Measurements from ENCODE around the gene GAREM1.
A peak's percentile ranks its signal among the peaks of the same experiment; 100 is the strongest.
"Not testable (repeated sequence)": the region's sequence is repeated elsewhere in the genome, so short reads cannot be mapped to it uniquely, and the experiment has no call there.

GAREM1 gene

GRCh38 chr18:32301361-32301760 is 169.3 kb downstream of the GAREM1 start:
- Histone ChIP-seq H3K9me3 (ENCODE audit: control insufficient read depth in 1 of 2, low read length in 2 of 2) (no peaks in the 10 kb centered on the region), H3K27me3 (ENCODE audit: control insufficient read depth in 1 of 2, insufficient read depth in 2 of 2, low read length in 2 of 2) (no peaks in the 10 kb centered on the region), H3K27ac (ENCODE audit: low read depth, low read length) (no peak overlapping the region), H3K4me1 (ENCODE audit: control insufficient read depth in 1 of 2, insufficient read depth in 2 of 2, low read length in 2 of 2) (peaks cover 12 to 14% of the 10 kb centered on the region in 2 donors), H3K9ac (ENCODE audit: low read depth in 1 of 2, low read length in 2 of 2) (no peak overlapping the region), H3K4me3 (ENCODE audit: low read depth in 1 of 2, low read length in 2 of 2) (no peak overlapping the region), H3K36me3 (ENCODE audit: control insufficient read depth in 1 of 2, insufficient read depth in 2 of 2, low read length in 2 of 2) (no peaks in the 10 kb centered on the region)

GRCh38 chr18:32300914-32301313 is 169.8 kb downstream of the GAREM1 start:
- Histone ChIP-seq H3K27me3 (ENCODE audit: control insufficient read depth in 1 of 2, insufficient read depth in 2 of 2, low read length in 2 of 2) (no peaks in the 10 kb centered on the region), H3K9me3 (ENCODE audit: control insufficient read depth in 1 of 2, low read length in 2 of 2) (no peaks in the 10 kb centered on the region), H3K9ac (ENCODE audit: low read depth in 1 of 2, low read length in 2 of 2) (no peak overlapping the region), H3K4me3 (ENCODE audit: low read depth in 1 of 2, low read length in 2 of 2) (no peak overlapping the region), H3K4me1 (ENCODE audit: control insufficient read depth in 1 of 2, insufficient read depth in 2 of 2, low read length in 2 of 2) (peaks cover 12 to 14% of the 10 kb centered on the region in 2 donors), H3K27ac (ENCODE audit: low read depth, low read length) (no peak overlapping the region), H3K36me3 (ENCODE audit: control insufficient read depth in 1 of 2, insufficient read depth in 2 of 2, low read length in 2 of 2) (no peaks in the 10 kb centered on the region)

- Histone ChIP-seq H3K27ac (ENCODE audit: low read depth, low read length) (no peak overlapping the region), H3K27me3 (ENCODE audit: control insufficient read depth in 1 of 2, insufficient read depth in 2 of 2, low read length in 2 of 2) (no peaks in the 10 kb centered on the region), H3K4me3 (ENCODE audit: low read depth in 1 of 2, low read length in 2 of 2) (no peak overlapping the region), H3K36me3 (ENCODE audit: control insufficient read depth in 1 of 2, insufficient read depth in 2 of 2, low read length in 2 of 2) (no peaks in the 10 kb centered on the region), H3K4me1 (ENCODE audit: control insufficient read depth in 1 of 2, insufficient read depth in 2 of 2, low read length in 2 of 2) (peaks cover 12 to 14% of the 10 kb centered on the region in 2 donors), H3K9me3 (ENCODE audit: control insufficient read depth in 1 of 2, low read length in 2 of 2) (no peaks in the 10 kb centered on the region), H3K9ac (ENCODE audit: low read depth in 1 of 2, low read length in 2 of 2) (no peak overlapping the region)
Measured at GRCh38 chr18:32299484-32299883, 171.2 kb downstream of the GAREM1 start.

- Histone ChIP-seq H3K4me1 (ENCODE audit: control insufficient read depth in 1 of 2, insufficient read depth in 2 of 2, low read length in 2 of 2) (peaks cover 12 to 14% of the 10 kb centered on the region in 2 donors), H3K9ac (ENCODE audit: low read depth in 1 of 2, low read length in 2 of 2) (no peak overlapping the region), H3K36me3 (ENCODE audit: control insufficient read depth in 1 of 2, insufficient read depth in 2 of 2, low read length in 2 of 2) (no peaks in the 10 kb centered on the region), H3K27me3 (ENCODE audit: control insufficient read depth in 1 of 2, insufficient read depth in 2 of 2, low read length in 2 of 2) (no peaks in the 10 kb centered on the region), H3K9me3 (ENCODE audit: control insufficient read depth in 1 of 2, low read length in 2 of 2) (no peaks in the 10 kb centered on the region), H3K27ac (ENCODE audit: low read depth, low read length) (no peak overlapping the region), H3K4me3 (ENCODE audit: low read depth in 1 of 2, low read length in 2 of 2) (no peak overlapping the region)
Measured at GRCh38 chr18:32298171-32298667, 172.5 kb downstream of the GAREM1 start.

- no peak overlapping the region for H3K9ac ChIP-seq (ENCODE audit: low read depth in 1 of 2, low read length in 2 of 2)
- peak overlapping the region in 1 of 2 donors; percentile 18 for H3K4me3 ChIP-seq (ENCODE audit: low read depth in 1 of 2, low read length in 2 of 2)
- H3K9me3 ChIP-seq (ENCODE audit: control insufficient read depth in 1 of 2, low read length in 2 of 2) = no peaks in the 10 kb centered on the region
- H3K27ac ChIP-seq (ENCODE audit: low read depth, low read length) = no peak overlapping the region
- no peaks in the 10 kb centered on the region for H3K27me3 ChIP-seq (ENCODE audit: control insufficient read depth in 1 of 2, insufficient read depth in 2 of 2, low read length in 2 of 2)
- peaks cover 12% of the 10 kb centered on the region in 2 donors for H3K4me1 ChIP-seq (ENCODE audit: control insufficient read depth in 1 of 2, insufficient read depth in 2 of 2, low read length in 2 of 2)
- H3K36me3 ChIP-seq (ENCODE audit: control insufficient read depth in 1 of 2, insufficient read depth in 2 of 2, low read length in 2 of 2) = no peaks in the 10 kb centered on the region
Measured at GRCh38 chr18:32297579-32298170, 173.0 kb downstream of the GAREM1 start.

- Histone ChIP-seq H3K27me3 (ENCODE audit: control insufficient read depth in 1 of 2, insufficient read depth in 2 of 2, low read length in 2 of 2) (no peaks in the 10 kb centered on the region), H3K4me3 (ENCODE audit: low read depth in 1 of 2, low read length in 2 of 2) (no peak overlapping the region), H3K4me1 (ENCODE audit: control insufficient read depth in 1 of 2, insufficient read depth in 2 of 2, low read length in 2 of 2) (peaks cover 9 to 10% of the 10 kb centered on the region in 2 donors), H3K9me3 (ENCODE audit: control insufficient read depth in 1 of 2, low read length in 2 of 2) (no peaks in the 10 kb centered on the region), H3K27ac (ENCODE audit: low read depth, low read length) (no peak overlapping the region), H3K36me3 (ENCODE audit: control insufficient read depth in 1 of 2, insufficient read depth in 2 of 2, low read length in 2 of 2) (no peaks in the 10 kb centered on the region), H3K9ac (ENCODE audit: low read depth in 1 of 2, low read length in 2 of 2) (no peak overlapping the region)
Measured at GRCh38 chr18:32296851-32297250, 173.8 kb downstream of the GAREM1 start.

- Histone ChIP-seq H3K27ac (ENCODE audit: low read depth, low read length) (no peak overlapping the region), H3K27me3 (ENCODE audit: control insufficient read depth in 1 of 2, insufficient read depth in 2 of 2, low read length in 2 of 2) (no peaks in the 10 kb centered on the region), H3K4me1 (ENCODE audit: control insufficient read depth in 1 of 2, insufficient read depth in 2 of 2, low read length in 2 of 2) (peaks cover 8 to 10% of the 10 kb centered on the region in 2 donors), H3K9me3 (ENCODE audit: control insufficient read depth in 1 of 2, low read length in 2 of 2) (no peaks in the 10 kb centered on the region), H3K4me3 (ENCODE audit: low read depth in 1 of 2, low read length in 2 of 2) (no peak overlapping the region), H3K9ac (ENCODE audit: low read depth in 1 of 2, low read length in 2 of 2) (no peak overlapping the region), H3K36me3 (ENCODE audit: control insufficient read depth in 1 of 2, insufficient read depth in 2 of 2, low read length in 2 of 2) (no peaks in the 10 kb centered on the region)
Measured at GRCh38 chr18:32295604-32296003, 175.1 kb downstream of the GAREM1 start.

- no peaks in the 10 kb centered on the region for H3K27me3 ChIP-seq (ENCODE audit: control insufficient read depth in 1 of 2, insufficient read depth in 2 of 2, low read length in 2 of 2)
- H3K4me1 ChIP-seq (ENCODE audit: control insufficient read depth in 1 of 2, insufficient read depth in 2 of 2, low read length in 2 of 2) = peaks cover 5% of the 10 kb centered on the region in 2 donors
- no peak overlapping the region for H3K9ac ChIP-seq (ENCODE audit: low read depth in 1 of 2, low read length in 2 of 2)
- H3K27ac ChIP-seq (ENCODE audit: low read depth, low read length) = no peak overlapping the region
- no peak overlapping the region for H3K4me3 ChIP-seq (ENCODE audit: low read depth in 1 of 2, low read length in 2 of 2)
- H3K9me3 ChIP-seq (ENCODE audit: control insufficient read depth in 1 of 2, low read length in 2 of 2) = no peaks in the 10 kb centered on the region
- H3K36me3 ChIP-seq (ENCODE audit: control insufficient read depth in 1 of 2, insufficient read depth in 2 of 2, low read length in 2 of 2) = no peaks in the 10 kb centered on the region
Measured at GRCh38 chr18:32293107-32293506, 177.6 kb downstream of the GAREM1 start.

- not testable (repeated sequence) for H3K27ac ChIP-seq (ENCODE audit: low read depth, low read length); H3K4me3 ChIP-seq (ENCODE audit: low read depth in 1 of 2, low read length in 2 of 2); H3K9me3 ChIP-seq (ENCODE audit: control insufficient read depth in 1 of 2, low read length in 2 of 2); H3K4me1 ChIP-seq (ENCODE audit: control insufficient read depth in 1 of 2, insufficient read depth in 2 of 2, low read length in 2 of 2); H3K9ac ChIP-seq (ENCODE audit: low read depth in 1 of 2, low read length in 2 of 2); H3K27me3 ChIP-seq (ENCODE audit: control insufficient read depth in 1 of 2, insufficient read depth in 2 of 2, low read length in 2 of 2)
- peaks cover 0 to 11% of the 10 kb centered on the region in 2 donors for H3K36me3 ChIP-seq (ENCODE audit: control insufficient read depth in 1 of 2, insufficient read depth in 2 of 2, low read length in 2 of 2)
Measured at GRCh38 chr18:32291623-32292022, 179.1 kb downstream of the GAREM1 start.

- no peak overlapping the region for H3K27ac ChIP-seq (ENCODE audit: low read depth, low read length)
- peaks cover 0 to 11% of the 10 kb centered on the region in 2 donors for H3K36me3 ChIP-seq (ENCODE audit: control insufficient read depth in 1 of 2, insufficient read depth in 2 of 2, low read length in 2 of 2)
- H3K27me3 ChIP-seq (ENCODE audit: control insufficient read depth in 1 of 2, insufficient read depth in 2 of 2, low read length in 2 of 2) = no peaks in the 10 kb centered on the region
- H3K4me1 ChIP-seq (ENCODE audit: control insufficient read depth in 1 of 2, insufficient read depth in 2 of 2, low read length in 2 of 2) = no peaks in the 10 kb centered on the region
- no peaks in the 10 kb centered on the region for H3K9me3 ChIP-seq (ENCODE audit: control insufficient read depth in 1 of 2, low read length in 2 of 2)
- H3K4me3 ChIP-seq (ENCODE audit: low read depth in 1 of 2, low read length in 2 of 2) = no peak overlapping the region
- H3K9ac ChIP-seq (ENCODE audit: low read depth in 1 of 2, low read length in 2 of 2) = no peak overlapping the region
Measured at GRCh38 chr18:32290810-32291209, 179.9 kb downstream of the GAREM1 start.

All from duodenal mucosa (tissue), 2 donors.